Activated T-helper 1 cell treated with Interleukin-2 at 50 U/mL for 16 hours (primary cell): ENCODE results near the gene GADL1.

Experiments
- DNase-seq: peaks from one replicate; pipeline ENCODE4 v3.0.0-alpha.2; 2020; ENCODE audit warnings: low read depth

The GADL1 gene

DNA sequence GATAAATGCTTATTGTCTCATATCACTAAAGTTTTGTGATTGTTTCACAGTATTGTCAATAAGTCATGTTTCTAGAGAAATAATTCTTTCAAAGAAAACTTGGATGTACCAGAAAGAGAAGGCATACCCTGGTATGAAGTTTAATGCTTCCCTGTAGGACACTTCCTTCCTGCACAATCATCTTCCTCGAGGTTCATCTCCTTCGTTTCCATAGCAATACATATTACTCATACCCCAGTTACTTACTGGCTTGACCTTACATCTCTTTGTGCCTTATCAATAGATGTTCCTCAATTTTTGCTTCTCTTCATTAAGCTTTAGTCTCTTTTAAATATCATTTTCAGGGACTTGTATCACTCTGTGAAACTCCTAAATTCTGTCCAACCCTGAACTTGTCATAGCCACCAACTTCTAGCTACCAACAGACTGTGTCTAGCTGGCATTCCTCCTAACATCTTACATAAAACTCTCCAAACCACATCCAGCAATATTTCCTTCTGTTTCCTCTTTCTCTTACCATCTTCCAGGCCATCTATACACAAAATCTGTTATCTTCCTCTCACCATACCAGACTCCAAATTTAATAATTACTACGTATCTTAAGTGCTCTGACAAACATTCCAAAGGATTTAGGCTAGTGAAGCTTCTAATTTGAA lies 134.3 kb downstream of the GADL1 start:
- DNase-seq: no peak

GRCh38 chr3:30756218-30756617 lies 138.2 kb downstream of the GADL1 start:
- no peak for DNase-seq

GRCh38 chr3:30754426-30754825 lies 140.0 kb downstream of the GADL1 start:
- DNase-seq: no peak

DNA sequence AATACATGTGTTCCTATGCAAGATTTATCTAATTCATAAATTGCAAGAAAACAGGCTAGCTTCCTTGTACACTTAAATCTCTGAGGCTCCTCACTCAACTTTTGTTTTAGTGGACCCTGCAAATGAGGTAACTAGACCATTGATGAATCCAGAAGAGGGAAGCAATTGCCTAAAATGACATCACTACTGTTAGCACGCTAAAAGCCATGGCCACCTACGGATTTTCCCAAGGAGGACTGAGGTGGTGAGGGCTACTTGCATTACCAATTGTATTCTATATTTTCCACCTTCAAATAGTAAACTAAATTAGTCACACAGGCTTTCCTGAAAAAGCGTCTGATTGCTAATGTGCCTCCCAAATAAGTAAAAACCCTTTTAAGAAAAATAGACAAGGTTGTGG lies 140.7 kb downstream of the GADL1 start:
- no peak for DNase-seq

DNA sequence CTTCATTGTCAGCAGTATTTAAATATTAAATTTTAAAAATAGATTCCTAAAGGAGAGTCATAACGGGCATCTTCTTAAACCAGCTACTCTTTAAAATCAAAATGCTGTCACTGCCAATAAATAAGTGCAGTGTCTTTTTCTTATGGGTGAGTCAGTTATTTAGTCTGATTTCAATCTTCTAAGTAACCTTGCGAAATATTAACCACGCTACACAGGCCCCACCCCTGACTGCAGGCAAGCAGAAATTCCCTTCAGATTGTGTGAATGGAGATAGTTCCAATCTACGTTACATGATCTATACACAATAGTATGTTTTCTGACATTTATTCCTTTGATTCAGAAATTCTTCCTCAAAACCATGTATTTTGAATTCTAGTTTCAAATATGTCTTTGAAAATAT lies 141.5 kb downstream of the GADL1 start:
- DNase-seq: no peak

DNA sequence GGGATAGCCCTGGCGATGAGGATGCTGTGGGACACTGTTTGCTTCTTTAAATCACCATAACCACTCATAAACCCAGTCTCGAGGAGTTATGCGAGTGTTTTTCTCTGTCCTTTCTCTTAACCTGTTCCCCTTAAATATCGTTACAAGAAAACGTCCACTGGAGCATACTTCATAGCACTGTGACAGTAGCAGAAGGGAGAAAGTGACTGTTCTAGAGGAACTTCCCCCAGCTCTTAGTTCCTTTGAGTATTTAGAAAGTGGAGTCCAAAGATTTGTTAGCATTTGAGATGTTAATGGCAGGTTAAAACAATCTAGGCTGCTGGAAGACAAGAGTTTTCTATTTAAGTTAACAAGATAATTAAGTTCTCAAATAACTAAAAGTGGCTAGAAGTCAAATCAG lies 142.0 kb downstream of the GADL1 start:
- no peak for DNase-seq

DNA sequence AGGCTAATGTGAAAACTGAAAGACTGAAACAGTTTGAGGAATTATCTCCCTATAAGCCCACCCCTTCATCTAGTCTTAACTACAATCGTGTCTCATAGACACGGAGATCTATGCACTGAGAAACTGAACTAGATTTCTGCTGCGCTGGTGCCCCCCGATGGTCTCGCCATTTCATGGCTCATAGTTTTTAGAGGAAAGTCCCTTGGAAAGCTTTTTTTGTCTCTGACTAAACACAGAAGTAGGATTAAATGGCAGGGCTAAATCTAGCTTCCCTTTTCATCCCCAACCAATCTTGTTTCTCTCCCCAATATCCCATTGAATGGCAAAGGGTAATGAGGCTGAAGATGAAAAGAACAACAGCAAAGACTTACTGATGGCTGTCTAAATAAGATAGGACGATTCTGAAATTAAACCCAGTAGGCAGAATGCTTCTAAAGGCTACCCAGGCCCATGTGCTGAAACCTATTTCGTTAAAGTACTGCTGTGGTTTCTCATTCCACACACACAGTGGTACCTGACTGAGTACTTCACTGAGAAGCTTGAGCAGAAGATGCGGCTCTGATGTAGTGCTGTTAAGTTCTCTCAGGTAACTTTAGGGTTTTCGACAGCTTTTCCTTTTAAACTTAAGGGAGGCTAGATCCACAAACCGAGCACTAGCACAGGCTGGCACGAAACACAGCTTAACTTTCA lies 142.7 kb downstream of the GADL1 start:
- peak; percentile 18 for DNase-seq

GRCh38 chr3:30750967-30751366 lies 143.5 kb downstream of the GADL1 start:
- no peak for DNase-seq

DNA sequence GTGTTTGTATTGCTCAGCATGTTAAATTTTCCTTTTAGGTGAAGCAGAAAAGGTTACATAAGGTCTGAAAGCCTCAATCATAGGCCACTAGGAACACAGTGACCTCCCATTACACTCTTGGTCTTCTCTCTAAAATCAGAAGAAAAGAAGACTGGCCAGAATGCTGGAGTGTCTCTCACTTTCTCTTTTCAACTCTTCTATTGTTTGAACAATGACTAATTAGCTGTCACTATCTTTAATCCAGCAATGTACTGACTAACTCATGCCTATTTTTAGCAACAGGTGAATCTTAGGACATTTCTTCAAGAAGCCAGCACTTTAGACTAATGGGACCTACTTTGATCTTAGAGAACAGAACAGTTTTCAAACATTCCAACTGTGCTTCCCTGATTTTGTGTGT lies 145.2 kb downstream of the GADL1 start:
- DNase-seq: no peak

DNA sequence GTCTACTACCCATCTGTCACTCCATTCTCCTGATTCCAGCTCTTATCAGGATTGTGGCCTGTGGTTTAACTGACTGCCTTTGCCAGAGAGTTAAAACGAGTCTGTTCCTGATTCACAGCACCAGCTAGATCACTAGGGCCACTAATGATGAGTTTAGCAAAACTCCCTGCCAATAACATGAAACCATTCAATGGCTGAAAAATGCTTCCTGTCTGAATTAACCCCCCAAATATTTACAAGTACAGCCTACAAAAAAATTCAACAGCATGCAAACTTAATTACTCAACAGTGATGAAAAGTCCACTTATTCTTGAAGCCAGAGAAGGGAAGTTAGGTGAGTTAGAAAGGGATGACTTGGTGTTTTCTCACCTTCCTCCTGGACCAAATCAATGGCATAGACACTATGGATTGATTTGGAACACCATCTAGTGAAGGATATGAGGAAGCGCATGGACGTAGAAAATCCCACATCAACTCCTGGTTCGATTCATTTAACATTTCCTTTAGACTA lies 146.6 kb downstream of the GADL1 start:
- DNase-seq: no peak

- no peak for DNase-seq
Observed at GRCh38 chr3:30743641-30744317, 150.7 kb downstream of the GADL1 start.

GRCh38 chr3:30742796-30743619 lies 151.5 kb downstream of the GADL1 start:
- no peak for DNase-seq

DNA sequence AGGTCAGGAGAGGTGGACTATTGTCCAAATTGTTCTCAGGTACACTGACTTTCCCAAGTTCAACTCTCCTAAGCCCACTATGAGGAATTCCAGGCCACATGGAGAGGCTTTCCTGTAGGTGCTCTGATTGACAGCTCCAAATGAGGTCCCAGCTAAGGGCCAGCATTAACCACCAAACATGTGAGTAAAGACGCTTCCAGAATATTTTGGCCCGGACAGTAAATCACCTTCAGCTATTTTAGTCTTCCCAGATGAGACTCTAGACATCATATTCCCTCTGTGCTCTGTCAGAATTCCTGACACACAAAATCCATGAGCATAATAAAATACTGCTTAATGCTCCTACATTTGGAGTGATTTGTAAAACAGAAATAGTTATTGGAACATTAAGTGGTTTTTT lies 152.6 kb downstream of the GADL1 start:
- no peak for DNase-seq

DNA sequence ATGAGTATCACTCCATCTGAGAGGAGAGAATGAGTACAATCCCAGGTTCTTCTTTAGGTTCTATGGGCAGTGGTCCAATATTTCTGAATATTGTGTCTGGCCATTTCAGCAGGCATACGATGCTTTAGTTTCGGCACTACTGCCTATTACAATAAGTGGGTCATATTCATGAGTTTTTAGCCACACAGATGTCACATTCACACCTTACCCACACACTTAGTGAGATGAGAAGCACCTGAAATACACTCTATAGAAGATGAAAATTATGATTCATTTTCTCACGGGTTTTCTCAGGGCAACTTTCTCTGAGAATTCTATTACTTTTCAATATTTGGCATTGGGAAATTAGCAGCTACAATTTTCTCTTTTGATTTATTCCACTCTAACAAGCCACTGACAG lies 155.9 kb downstream of the GADL1 start:
- no peak for DNase-seq

DNA sequence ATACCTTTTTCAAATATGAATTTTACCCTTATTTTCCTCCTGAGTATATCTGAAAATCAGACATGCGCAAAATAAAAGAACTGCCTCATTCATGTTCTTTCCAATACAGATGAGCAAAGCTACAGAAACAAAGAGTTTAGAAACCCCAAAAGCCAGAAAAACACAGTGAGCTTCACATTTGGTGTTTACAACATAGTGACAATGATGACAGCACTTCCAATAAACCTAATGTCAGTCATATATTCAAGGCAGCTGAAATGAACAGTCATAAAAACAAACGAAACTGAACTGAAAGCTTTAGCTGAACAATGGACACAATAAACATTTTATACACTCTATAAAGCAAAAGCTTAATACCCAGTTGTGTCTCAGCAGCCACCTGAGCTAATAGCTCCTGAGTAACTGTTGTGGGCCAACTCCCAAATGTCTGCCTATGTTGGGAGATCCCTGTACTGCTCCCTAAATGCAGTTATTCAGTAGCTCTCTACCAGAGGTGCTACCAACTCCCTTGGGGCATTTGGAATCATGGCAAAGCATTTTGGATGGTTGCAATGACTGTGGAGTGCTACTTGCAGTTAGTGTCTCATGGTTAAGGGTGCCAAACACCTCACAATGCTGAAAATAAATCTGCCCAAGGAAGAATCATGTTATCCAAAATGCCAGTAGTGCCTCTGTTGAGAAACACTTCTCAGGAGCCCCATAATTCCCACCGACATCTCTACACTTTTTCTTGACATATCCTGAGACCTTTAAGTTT lies 156.5 kb downstream of the GADL1 start:
- no peak for DNase-seq

GRCh38 chr3:30733696-30734095 lies 160.8 kb downstream of the GADL1 start:
- DNase-seq: no peak

DNA sequence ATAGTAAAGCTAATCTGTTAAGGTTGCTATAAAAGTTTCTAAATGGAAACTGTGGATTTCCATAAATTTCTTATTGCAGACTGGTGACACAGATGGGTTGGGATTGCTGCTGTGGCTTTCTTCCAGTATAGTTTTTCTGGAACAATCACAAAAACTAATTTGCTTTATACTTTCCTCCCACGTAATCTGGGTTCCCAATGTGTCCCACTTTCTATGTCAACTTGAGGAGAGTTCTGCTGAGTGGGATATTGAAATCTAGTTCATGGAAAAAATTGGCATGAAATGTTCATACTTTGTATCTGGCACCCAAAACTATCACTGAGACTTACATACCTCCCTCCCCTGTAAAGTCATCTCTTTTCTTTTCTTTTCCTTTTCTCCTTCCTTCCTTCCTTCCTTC lies 161.3 kb downstream of the GADL1 start:
- DNase-seq: no peak

DNA sequence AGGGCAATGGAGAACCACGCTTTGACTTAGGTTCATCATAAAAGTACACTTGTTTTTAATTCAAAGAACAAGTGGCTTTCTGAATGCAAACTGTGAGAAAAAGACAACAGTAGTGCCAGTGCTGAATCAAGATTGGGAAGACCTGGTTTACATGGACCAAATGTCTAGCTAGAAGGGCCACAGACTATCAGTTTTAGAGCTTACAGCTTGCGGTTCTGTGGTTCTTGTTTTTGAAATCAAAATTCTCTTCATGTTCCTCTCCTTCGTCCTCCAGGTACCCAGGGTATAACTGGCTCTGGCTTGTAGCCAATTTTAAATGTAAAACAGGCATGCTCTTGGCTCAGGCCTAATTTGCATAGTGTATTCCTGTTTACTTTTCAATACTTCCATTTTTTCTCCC lies 163.5 kb downstream of the GADL1 start:
- no peak for DNase-seq

DNA sequence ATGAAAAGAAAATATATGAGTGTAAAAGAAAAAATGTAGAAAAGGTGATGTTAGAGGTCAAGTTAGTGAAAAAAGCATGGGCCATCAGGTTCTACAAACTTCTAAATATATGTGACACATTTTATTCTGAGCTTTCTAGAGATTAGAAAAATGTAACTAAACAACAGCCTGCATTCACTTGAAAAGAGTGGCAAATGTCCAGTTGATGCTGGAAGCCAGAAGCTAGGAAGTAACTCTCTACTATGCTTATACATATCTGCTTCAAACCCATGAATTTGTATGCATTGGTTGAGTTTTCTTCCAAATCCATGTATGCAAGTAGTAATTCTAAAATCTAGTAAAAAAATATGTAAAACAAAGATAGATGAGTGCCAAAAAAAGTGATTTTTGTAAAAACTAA lies 164.5 kb downstream of the GADL1 start:
- no peak for DNase-seq

GRCh38 chr3:30729512-30729911 lies 164.9 kb downstream of the GADL1 start:
- DNase-seq: no peak

- DNase-seq: no peak
Observed at GRCh38 chr3:30728143-30728542, 166.3 kb downstream of the GADL1 start.

GRCh38 chr3:30724863-30725262 lies 169.6 kb downstream of the GADL1 start:
- DNase-seq: no peak
